NB4 (cell line): ENCODE data around the gene CNGB1.

Experiments used
- MAX ChIP-seq: IDR thresholded peaks from 2 replicates; pipeline ENCODE4 v1.6.1; 2011; ENCODE audit warnings: low read depth, low read length
- POLR2A ChIP-seq: IDR thresholded peaks from 2 replicates; pipeline ENCODE4 v1.6.1; 2011; ENCODE audit warnings: mild to moderate bottlenecking; ENCODE audit not compliant: insufficient read length; ENCODE audit errors: extremely low read depth
- TF ChIP-seq, protein P1 (sequence below): IDR thresholded peaks from one replicate; pipeline ENCODE4 v1.5.1; 2012; ENCODE audit warnings: low read depth, low read length

GRCh38 chr16:57876210-57876609, 94.7 kb downstream of the CNGB1 start:
- TF ChIP-seq, protein P1, sequence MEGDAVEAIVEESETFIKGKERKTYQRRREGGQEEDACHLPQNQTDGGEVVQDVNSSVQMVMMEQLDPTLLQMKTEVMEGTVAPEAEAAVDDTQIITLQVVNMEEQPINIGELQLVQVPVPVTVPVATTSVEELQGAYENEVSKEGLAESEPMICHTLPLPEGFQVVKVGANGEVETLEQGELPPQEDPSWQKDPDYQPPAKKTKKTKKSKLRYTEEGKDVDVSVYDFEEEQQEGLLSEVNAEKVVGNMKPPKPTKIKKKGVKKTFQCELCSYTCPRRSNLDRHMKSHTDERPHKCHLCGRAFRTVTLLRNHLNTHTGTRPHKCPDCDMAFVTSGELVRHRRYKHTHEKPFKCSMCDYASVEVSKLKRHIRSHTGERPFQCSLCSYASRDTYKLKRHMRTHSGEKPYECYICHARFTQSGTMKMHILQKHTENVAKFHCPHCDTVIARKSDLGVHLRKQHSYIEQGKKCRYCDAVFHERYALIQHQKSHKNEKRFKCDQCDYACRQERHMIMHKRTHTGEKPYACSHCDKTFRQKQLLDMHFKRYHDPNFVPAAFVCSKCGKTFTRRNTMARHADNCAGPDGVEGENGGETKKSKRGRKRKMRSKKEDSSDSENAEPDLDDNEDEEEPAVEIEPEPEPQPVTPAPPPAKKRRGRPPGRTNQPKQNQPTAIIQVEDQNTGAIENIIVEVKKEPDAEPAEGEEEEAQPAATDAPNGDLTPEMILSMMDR = no peak
- no peak for TF ChIP-seq POLR2A
- no peak for TF ChIP-seq MAX
